Stimulated activated effector memory CD8-positive, alpha-beta T cell treated with anti-CD3 and anti-CD28 coated beads, Interleukin-12 subunit alpha, Interleukin-12 subunit beta, amount 100 ng/mL, for 72 hours (primary cell): ENCODE measurements around the gene LSP1.
"Not testable (repeated sequence)": the region's sequence is repeated elsewhere in the genome, so short reads cannot be mapped to it uniquely, and the experiment has no call there.

Source experiments
- ATAC-seq: fragments of 150-1000 bp; cut with Tn5 transposase; 2 replicates; pipeline ENCODE4 v1.10.0; 2021
- DNase-seq, 2 donors: peaks; one replicate each; pipeline ENCODE4 v3.0.0; 2021 to 2022; ENCODE audit warnings: low spot score in 2 of 2
- H3K27ac Mint-ChIP-seq: one replicate; pipeline ENCODE4 v1.8.0; 2022; ENCODE audit warnings: mild to moderate bottlenecking, mixed read lengths
- H3K36me3 Mint-ChIP-seq: one replicate; pipeline ENCODE4 v1.8.0; 2022; ENCODE audit warnings: mild to moderate bottlenecking, mixed read lengths
- H3K4me1 Mint-ChIP-seq: one replicate; pipeline ENCODE4 v1.8.0; 2022; ENCODE audit warnings: mixed read lengths
- H3K4me3 Mint-ChIP-seq: one replicate; pipeline ENCODE4 v1.8.0; 2022; ENCODE audit warnings: mild to moderate bottlenecking, mixed read lengths
- H3K9me3 Mint-ChIP-seq: one replicate; pipeline ENCODE4 v1.8.0; 2022; ENCODE audit warnings: mixed read lengths

Gene LSP1

GRCh38 chr11:1931341-1932104 is 78.6 kb downstream of the LSP1 start:
- no peak overlapping the region for H3K27ac Mint-ChIP-seq
- H3K4me3 Mint-ChIP-seq: no peak overlapping the region
- no peak for DNase-seq
- H3K4me1 Mint-ChIP-seq: peaks cover 12% of the 10 kb centered on the region
- H3K9me3 Mint-ChIP-seq: no peaks in the 10 kb centered on the region
- no peaks in the 10 kb centered on the region for H3K36me3 Mint-ChIP-seq
- no peak for ATAC-seq

DNA sequence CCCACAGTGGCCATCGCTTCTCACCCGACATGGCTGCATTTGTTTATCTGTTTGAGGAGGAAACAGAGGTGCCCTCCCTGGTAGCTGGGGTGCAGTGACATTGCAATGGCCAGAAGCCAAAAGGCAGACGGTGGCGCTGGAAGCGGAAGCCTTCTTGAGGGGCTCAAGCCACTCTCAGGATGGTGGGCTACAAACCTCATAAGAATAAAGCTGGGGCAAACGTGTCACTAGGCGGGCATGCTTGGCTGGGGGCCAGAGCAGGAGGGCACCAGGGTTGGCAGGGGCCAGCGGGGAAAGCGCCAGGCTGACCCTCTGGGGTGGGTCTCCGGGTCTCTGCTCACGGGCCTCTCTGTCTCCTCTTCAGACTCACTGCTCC is 79.2 kb downstream of the LSP1 start:
- no peak for DNase-seq
- H3K36me3 Mint-ChIP-seq: no peaks in the 10 kb centered on the region
- H3K4me1 Mint-ChIP-seq: peaks cover 12% of the 10 kb centered on the region
- H3K9me3 Mint-ChIP-seq: no peaks in the 10 kb centered on the region
- no peak overlapping the region for H3K4me3 Mint-ChIP-seq
- no peak for ATAC-seq
- no peak overlapping the region for H3K27ac Mint-ChIP-seq

- Mint-ChIP-seq H3K27ac (no peak overlapping the region), H3K4me3 (no peak overlapping the region), H3K4me1 (peaks cover 12% of the 10 kb centered on the region), H3K9me3 (no peaks in the 10 kb centered on the region), H3K36me3 (no peaks in the 10 kb centered on the region)
- ATAC-seq (no peak), DNase-seq (no peak)
Measured at GRCh38 chr11:1932681-1933080, 79.8 kb downstream of the LSP1 start.

- Mint-ChIP-seq H3K9me3 (no peaks in the 10 kb centered on the region), H3K4me3 (no peak overlapping the region), H3K4me1 (peaks cover 12% of the 10 kb centered on the region), H3K36me3 (no peaks in the 10 kb centered on the region), H3K27ac (no peak overlapping the region)
- ATAC-seq (no peak), DNase-seq (no peak)
Measured at GRCh38 chr11:1933416-1934334, 80.8 kb downstream of the LSP1 start.

GRCh38 chr11:1934335-1935155 is 81.7 kb downstream of the LSP1 start:
- ATAC-seq: no peak
- peaks cover 17% of the 10 kb centered on the region for H3K4me1 Mint-ChIP-seq
- DNase-seq: no peak
- no peak overlapping the region for H3K4me3 Mint-ChIP-seq
- no peaks in the 10 kb centered on the region for H3K9me3 Mint-ChIP-seq
- no peak overlapping the region for H3K27ac Mint-ChIP-seq
- H3K36me3 Mint-ChIP-seq: no peaks in the 10 kb centered on the region

GRCh38 chr11:1935156-1936071 is 82.5 kb downstream of the LSP1 start:
- Mint-ChIP-seq H3K27ac (no peak overlapping the region), H3K4me3 (no peak overlapping the region)
- no peak for ATAC-seq

DNA sequence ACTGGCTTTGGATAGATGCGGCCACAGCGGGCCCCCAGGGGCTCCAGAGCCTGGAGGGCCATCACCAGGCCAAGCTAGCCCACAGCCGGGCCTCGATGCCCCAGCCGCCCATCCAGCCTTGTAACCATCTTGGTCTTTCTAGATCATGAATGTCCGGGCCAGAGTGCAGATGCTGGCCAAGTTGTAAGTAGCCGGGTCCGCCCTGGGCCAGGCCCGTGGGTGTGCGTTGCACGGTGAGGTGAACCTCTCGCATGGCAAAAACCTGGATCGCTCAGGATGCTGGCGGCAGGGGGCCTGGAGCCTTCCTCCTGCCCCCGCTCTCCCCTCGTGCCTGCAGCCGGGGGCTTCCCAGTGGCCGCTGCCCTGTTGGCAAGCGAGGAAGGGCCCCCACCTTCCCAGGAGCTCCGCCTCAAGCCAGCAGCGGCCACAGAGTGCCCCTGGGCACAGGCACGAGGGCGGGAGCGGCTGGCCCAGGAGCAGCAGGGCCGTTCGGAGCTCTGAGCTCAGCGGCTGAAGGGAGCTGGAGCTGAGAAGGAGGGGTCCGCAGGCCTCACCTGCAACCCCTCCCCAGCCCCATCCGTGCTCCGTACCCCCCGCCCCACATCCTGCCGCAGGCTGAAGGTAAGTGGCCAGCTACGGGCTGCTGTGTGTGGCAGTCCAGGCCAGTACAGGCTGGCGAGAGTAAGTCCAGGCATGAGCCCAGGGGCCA is 83.3 kb downstream of the LSP1 start:
- no peaks in the 10 kb centered on the region for H3K36me3 Mint-ChIP-seq

More at GRCh38 chr11:1935156-1936071, 82.5 kb downstream of the LSP1 start:
- Mint-ChIP-seq H3K9me3 (no peaks in the 10 kb centered on the region), H3K4me1 (peaks cover 18% of the 10 kb centered on the region), H3K36me3 (no peaks in the 10 kb centered on the region)
- DNase-seq: no peak

GRCh38 chr11:1936781-1937615 is 84.1 kb downstream of the LSP1 start:
- H3K4me3 Mint-ChIP-seq: no peak overlapping the region
- DNase-seq: no peak
- no peak for ATAC-seq

More for the DNA sequence above, 83.3 kb downstream of the LSP1 start:
- DNase-seq (no peak), ATAC-seq (no peak)
- H3K9me3 Mint-ChIP-seq: no peaks in the 10 kb centered on the region
- H3K27ac Mint-ChIP-seq: no peak overlapping the region
- peaks cover 16% of the 10 kb centered on the region for H3K4me1 Mint-ChIP-seq
- H3K4me3 Mint-ChIP-seq: no peak overlapping the region

GRCh38 chr11:1937616-1938342 is 84.9 kb downstream of the LSP1 start:
- Mint-ChIP-seq H3K4me1 (peaks cover 16% of the 10 kb centered on the region), H3K27ac (no peak overlapping the region), H3K4me3 (no peak overlapping the region), H3K9me3 (no peaks in the 10 kb centered on the region), H3K36me3 (no peaks in the 10 kb centered on the region)
- ATAC-seq: no peak
- DNase-seq: no peak

More at GRCh38 chr11:1936781-1937615, 84.1 kb downstream of the LSP1 start:
- no peaks in the 10 kb centered on the region for H3K36me3 Mint-ChIP-seq
- H3K27ac Mint-ChIP-seq: no peak overlapping the region
- H3K9me3 Mint-ChIP-seq: no peaks in the 10 kb centered on the region
- peaks cover 16% of the 10 kb centered on the region for H3K4me1 Mint-ChIP-seq

DNA sequence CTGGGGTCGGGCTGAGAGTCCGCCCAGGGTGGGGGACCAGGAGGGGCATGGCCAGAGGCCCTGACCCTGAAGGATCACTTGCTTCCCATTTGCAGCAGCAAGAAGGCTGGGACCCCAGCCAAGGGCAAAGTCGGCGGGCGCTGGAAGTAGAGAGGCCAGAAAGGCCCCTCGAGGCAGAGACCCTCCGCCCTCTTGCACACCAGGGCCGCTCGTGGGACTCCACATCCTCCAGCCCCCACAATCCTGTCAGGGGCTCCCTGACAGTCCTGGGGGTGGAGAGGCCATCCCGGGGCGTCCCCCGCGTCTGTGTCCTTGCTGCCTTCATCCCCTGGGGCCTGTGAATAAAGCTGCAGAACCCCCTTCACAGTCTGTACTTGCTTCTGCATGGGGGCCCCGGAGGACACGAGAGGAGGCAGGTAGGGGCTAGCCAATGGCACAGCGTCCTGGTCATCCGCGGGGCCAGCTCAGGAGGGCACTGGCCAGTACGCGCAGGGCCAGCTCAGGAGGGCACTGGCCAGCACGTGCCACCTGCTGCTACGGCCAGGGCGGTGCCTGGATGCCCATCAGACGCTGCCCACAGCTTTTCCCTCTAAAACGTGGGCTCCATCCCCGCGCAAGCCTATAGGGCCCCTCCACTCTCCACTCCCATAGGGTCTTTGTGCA is 85.6 kb downstream of the LSP1 start:
- DNase-seq (no peak), ATAC-seq (no peak)
- Mint-ChIP-seq H3K4me1 (peaks cover 16% of the 10 kb centered on the region), H3K27ac (no peak overlapping the region), H3K36me3 (no peaks in the 10 kb centered on the region), H3K9me3 (no peaks in the 10 kb centered on the region), H3K4me3 (no peak overlapping the region)

DNA sequence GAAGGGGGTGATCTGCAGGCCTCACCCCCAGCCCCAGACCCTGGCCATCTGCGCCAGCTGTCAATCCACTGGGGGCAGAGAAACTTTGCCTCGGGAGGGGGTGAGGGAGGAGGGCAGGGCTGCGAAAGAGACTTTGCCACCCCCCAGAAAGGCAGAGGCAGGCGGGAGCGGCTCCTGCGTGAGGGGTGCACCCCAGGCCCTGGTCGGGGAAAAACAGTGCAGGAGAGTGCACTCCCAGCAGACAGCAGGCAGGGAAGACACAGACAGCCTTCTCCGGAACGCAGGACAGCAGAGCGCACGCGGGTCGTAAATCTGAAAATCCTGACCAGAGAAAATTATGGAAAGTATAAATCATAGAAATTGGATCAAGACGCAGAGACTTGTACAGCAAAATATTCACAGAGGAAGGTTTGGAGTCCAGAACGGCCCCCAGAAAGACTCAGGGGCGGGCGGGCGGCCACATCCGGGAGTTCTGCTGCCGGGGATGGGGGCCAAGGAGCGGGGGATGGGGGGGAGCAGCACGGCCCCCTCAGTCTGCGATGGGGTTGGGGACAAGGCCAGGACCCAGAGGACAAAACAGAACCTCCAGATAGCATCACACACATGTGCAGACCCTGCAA is 86.2 kb downstream of the LSP1 start:
- ATAC-seq: no peak
- H3K4me1 Mint-ChIP-seq: peaks cover 16% of the 10 kb centered on the region
- H3K36me3 Mint-ChIP-seq: no peaks in the 10 kb centered on the region
- H3K4me3 Mint-ChIP-seq: no peak overlapping the region
- no peaks in the 10 kb centered on the region for H3K9me3 Mint-ChIP-seq
- peak overlapping the region; percentile 90 for H3K27ac Mint-ChIP-seq
- peak in 1 of 2 donors; percentile 1 for DNase-seq

DNA sequence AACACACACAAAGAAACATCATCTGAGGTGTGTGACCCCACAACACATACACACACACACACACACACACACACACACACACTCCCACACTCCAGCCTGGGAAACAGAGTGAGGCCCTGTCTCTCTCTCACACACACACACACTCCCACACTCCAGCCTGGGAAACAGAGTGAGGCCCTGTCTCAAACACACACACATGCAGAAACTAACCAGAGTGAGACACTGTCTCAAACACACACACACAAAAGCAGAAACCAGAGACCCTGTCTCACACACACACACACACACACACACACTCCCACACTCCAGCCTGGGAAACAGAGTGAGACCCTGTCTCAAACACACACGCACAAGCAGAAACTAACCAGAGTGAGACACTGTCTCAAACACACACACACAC is 86.9 kb downstream of the LSP1 start:
- not testable (repeated sequence) for H3K9me3 Mint-ChIP-seq, DNase-seq, H3K36me3 Mint-ChIP-seq, ATAC-seq, H3K4me3 Mint-ChIP-seq
- H3K4me1 Mint-ChIP-seq: peaks cover 16% of the 10 kb centered on the region
- peak overlapping the region; percentile 90 for H3K27ac Mint-ChIP-seq
